CD4-positive, alpha-beta T cell treated with Interleukin-17A for 4 hours (primary cell): ENCODE results near the gene PIK3R6.

ENCODE experiments used
- DNase-seq: peaks from one replicate; pipeline ENCODE4 v3.0.0-alpha.2; 2020; ENCODE audit warnings: mixed read lengths

The PIK3R6 gene

DNA sequence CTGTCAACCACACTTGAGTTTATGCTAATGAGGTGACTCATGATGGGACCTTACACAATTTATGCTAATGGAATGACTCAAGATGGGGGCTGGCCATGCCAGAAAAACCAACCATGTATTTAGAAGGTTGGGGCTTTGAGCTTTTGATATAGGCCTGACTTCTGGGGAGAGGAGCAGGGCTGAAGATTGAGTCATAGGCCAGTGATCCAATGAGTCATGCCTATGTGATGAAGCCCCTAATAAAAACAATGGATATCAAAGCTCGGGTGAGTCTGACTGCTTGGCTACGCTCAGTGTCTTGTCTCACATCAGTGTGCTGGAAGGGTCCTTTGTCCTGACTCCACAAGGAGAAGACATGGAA lies 75.6 kb downstream of the PIK3R6 start:
- no peak for DNase-seq

DNA sequence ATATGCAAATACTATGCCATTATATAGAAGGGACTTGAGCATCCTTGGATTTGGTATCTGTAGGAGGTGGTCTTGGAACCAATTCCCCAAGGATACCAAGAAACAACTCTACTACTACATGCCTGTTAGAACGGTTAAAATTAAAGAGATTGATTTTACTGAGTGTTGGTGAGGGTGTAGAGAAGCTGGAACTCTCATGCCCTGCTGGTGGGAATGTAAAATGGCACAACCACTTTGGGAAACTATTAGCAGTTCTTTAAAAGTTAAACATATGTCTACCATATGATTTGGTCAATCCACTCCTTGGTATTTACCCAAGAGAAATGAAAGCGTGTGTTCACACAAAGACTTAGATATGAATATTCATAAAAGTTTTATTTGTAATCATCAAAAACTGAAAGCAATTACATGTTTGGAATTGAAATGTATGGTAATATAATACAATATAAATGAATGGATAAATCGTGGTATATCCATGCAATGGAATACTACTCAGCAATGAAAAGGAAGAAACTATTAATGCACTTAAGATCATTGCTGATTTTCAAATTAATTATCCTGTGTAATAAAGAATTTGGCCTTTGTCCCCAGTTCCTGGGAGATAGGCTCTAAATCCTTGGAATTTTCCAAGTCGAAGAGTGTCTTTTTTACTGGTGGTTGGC lies 76.1 kb downstream of the PIK3R6 start:
- DNase-seq, result no peak

- no peak for DNase-seq
These were observed 77.7 kb downstream of the PIK3R6 start for GRCh38 chr17:8789743-8790142.

DNA sequence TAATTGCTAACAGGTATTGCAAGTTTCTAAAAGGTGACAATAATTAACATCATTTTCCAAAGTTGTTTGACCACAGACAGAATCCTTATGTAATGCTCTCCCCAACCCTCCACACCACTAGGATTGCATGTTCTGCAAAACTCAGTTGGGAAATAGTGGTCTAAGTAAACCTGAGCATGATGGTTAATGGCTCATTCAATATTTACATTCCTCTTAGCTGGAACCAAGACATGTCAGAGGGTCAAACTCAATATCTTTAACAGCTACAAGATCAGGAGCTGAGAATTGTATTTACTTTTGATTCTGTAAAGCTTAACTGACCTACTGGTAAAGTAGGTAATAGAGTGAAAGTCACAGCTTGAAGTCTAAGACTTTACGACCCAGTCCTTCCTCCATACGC lies 78.5 kb downstream of the PIK3R6 start:
- DNase-seq, result no peak

DNA sequence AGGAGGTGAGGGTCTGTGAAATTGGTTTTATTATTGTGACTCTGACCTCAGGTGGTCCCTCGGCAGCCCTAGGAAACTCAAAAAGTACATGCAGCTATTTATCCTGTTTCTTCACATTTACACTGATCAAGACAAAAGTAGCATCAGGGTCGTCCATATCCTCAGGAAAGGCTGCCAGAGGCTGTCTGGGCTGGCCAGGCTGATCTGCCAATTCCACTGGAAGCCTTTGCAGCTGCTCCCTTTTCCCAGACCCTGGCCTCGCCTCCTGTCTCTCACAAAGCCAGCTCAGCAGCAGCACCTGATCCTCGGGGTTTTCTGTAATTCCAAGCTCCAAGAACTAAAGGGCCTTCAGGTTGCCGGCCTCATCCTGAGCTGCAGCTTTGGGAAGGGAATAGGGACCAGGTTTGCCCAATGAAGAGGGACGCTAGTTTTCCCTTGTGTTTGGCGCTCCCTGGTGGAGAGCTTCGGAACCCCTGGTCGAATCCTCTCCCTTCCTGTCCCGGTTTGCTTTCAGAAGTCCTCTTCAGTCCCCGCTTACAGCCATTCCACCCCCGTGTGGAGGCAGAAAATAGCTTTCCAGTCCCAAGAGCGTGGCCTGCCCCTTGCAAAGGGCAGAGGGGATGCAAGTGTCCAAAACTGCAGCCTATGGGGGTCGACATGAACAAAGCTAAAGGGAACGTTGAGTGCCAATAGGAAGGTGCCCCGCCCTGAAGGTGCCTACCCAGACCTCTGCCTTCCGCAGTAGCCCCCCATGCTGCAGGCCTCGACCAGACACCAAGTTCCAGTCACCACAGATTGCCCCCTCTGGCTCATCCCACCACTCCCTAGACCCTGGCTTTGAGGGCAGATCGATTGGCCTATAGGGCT lies 81.7 kb downstream of the PIK3R6 start:
- peak; percentile 72 for DNase-seq

DNA sequence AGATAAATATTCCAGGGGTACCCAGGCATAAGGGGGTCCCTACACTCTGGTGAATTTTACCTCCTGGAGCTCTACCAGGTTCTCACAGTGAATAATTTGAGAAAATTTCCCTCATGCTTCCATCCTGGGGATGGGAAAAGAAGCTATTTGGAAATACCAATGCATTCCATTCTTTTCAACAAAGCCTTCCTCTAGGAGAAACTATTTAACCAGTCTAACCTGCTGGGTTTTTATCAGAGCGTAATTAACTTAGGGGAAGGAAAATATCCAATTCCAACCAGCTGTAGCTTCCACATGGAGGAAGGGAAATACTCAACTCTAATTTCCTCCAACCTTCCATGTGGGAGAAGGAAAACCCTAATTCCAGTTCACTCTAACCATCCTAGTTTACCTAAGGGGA lies 85.3 kb downstream of the PIK3R6 start:
- no peak for DNase-seq

GRCh38 chr17:8781776-8782175 lies 85.7 kb downstream of the PIK3R6 start:
- no peak for DNase-seq

DNA sequence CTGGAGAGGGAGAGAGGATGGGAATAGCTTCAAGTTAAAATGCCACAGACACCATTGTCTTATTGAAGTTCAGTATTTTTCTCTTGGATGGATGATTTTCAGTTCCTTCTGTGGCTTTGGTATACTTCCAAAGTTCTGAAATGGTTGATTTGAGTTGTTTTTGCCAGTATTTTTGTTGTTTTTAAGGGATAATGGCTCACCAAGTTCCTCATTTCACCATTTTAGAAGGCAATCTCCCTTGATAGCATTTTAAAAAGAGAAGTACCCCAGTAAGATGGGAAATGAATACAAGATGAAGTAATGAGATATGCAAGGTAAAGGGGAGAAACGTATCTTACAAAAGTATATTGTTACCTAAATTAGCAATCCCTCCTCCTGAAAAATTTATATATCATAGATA lies 90.6 kb downstream of the PIK3R6 start:
- DNase-seq, result no peak

DNA sequence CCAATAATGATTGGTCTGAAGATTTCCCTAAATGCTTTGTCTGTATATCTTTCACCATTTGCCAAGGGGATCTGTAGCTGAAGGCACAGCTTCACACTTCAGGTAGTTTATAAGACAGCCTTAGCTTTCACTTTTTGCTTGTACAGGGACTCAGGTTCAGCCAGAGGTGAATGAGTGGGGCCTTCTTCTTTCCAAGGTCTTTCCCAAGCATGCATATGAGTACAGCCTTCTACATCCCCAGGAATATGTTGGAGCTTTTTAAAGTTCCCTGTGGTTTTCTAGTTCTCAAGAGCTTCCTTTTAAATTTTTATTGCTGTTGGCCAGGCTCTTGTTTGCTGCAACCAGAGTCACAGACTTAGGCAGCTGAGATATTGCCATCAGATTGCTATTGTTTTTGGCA lies 91.2 kb downstream of the PIK3R6 start:
- no peak for DNase-seq

DNA sequence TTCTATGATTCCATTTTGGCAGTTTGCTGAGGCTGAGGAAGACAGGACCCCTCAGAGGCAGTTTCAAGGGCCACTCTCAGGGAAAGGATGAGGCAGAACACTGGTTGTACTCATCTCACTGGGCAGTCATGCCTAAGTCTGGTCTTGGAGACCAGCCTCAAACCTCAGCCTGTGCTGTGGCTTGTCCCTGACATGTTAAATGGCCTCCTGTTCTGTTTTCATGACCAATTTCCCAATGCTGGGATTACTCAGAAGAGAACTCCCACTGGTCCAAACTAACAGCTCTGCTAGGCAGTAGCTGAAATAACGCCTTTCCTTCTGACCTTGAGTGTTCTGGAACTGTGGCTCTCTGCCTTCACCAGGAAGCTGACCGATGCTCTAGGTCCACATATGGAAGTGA lies 100.7 kb downstream of the PIK3R6 start:
- DNase-seq, result no peak

GRCh38 chr17:8762012-8762411 lies 105.5 kb downstream of the PIK3R6 start:
- DNase-seq, result no peak

DNA sequence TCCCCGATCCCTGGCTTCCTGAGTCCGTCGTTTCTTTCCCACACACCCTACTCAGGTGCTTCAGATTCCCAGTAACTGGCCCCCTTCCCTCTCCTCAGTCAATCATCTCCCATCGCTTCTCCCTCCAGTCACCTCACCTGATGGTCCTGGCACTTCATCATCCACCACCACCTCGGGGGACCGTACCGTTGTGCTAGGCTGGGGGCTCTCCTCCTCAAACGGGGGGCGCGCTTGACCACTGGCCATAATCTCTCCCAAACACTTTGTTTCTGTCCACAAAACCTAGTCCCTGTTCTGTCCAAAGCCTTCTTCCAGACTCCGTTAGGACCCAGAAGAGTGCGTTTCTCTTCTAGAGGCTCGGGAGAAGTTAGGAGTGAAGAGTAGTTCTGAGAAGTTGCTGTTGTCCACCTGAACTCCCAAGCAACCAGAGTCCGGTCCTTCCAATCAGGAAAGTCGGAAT lies 109.3 kb downstream of the PIK3R6 start, which contains the start of gene SPDYE4:
Gene SPDYE4 (minus strand): TSS at position 410 of the 460 bp plus-strand sequence. CDS start 164 bp downstream, at position 246.
- no peak for DNase-seq

GRCh38 chr17:8757189-8757588 lies 110.3 kb downstream of the PIK3R6 start:
- DNase-seq, result no peak

GRCh38 chr17:8755590-8756255 lies 111.8 kb downstream of the PIK3R6 start:
- DNase-seq, result no peak

GRCh38 chr17:8754890-8755289 lies 112.6 kb downstream of the PIK3R6 start:
- no peak for DNase-seq

GRCh38 chr17:8753976-8754440 lies 113.5 kb downstream of the PIK3R6 start:
- DNase-seq, result no peak

GRCh38 chr17:8753136-8753975 lies 114.1 kb downstream of the PIK3R6 start:
- no peak for DNase-seq
